Measurements from ENCODE around the gene NFIA. TPM values are rescaled to one million over a fixed set of nuclear protein-coding genes. Genes with fewer than 3 reads are reported as not detected.

NFIA gene
- total RNA-seq, 1 experiment from 2014 or later: 65.4 TPM

- H3K4me3 ChIP-seq (ENCODE audit: low read depth, low read length, poor library complexity, severe bottlenecking): no peak overlapping the region
- intact Hi-C loops (cut with micrococcal nuclease; ENCODE audit: unreplicated experiment): no loop called here
- peaks cover 20% of the 10 kb centered on the region for H3K4me1 ChIP-seq (ENCODE audit: insufficient read depth, low read length, poor library complexity, severe bottlenecking)
- TF ChIP-seq CTCF (conservative IDR thresholded peaks at IDR 0.05; ENCODE audit: low read depth, low read length) (no peak), EZH2 (IDR thresholded peaks at IDR 0.05; ENCODE audit: borderline replicate concordance, low read depth, low read length, poor library complexity, severe bottlenecking) (no peak)
- no peak for DNase-seq (ENCODE audit: low spot score)
- CTCF ChIA-PET: no interaction called here
- H3K27ac ChIP-seq (ENCODE audit: low read depth, low read length, poor library complexity, severe bottlenecking): no peak overlapping the region
- H3K36me3 ChIP-seq (ENCODE audit: insufficient read depth, low read length, poor library complexity, severe bottlenecking): no peaks in the 10 kb centered on the region
- no peaks in the 10 kb centered on the region for H3K9me3 ChIP-seq (ENCODE audit: low read depth, low read length, poor library complexity, severe bottlenecking)
- no peaks in the 10 kb centered on the region for H3K27me3 ChIP-seq (replicated peaks; ENCODE audit: insufficient read depth, low read depth, low read length, poor library complexity)
- POLR2A ChIA-PET (ENCODE audit: low non-redundant PET): no interaction called here
- no TSS peak for BruUV-seq (replicated peaks)
These were observed 131.1 kb downstream of the NFIA start for GRCh38 chr1:61213245-61214011.

GRCh38 chr1:61215119-61215518 is 132.8 kb downstream of the NFIA start:
- POLR2A ChIA-PET (ENCODE audit: low non-redundant PET): no interaction called here

GRCh38 chr1:61215676-61216289 is 133.4 kb downstream of the NFIA start:
- POLR2A ChIA-PET (ENCODE audit: low non-redundant PET): no interaction called here
- Histone ChIP-seq H3K4me3 (ENCODE audit: low read depth, low read length, poor library complexity, severe bottlenecking) (no peak overlapping the region), H3K27me3 (replicated peaks; ENCODE audit: insufficient read depth, low read depth, low read length, poor library complexity) (no peaks in the 10 kb centered on the region), H3K9me3 (ENCODE audit: low read depth, low read length, poor library complexity, severe bottlenecking) (no peaks in the 10 kb centered on the region), H3K27ac (ENCODE audit: low read depth, low read length, poor library complexity, severe bottlenecking) (no peak overlapping the region), H3K36me3 (ENCODE audit: insufficient read depth, low read length, poor library complexity, severe bottlenecking) (no peaks in the 10 kb centered on the region), H3K4me1 (ENCODE audit: insufficient read depth, low read length, poor library complexity, severe bottlenecking) (peaks cover 18% of the 10 kb centered on the region)
- CTCF ChIA-PET: no interaction called here
- BruUV-seq (replicated peaks): no TSS peak
- intact Hi-C loops (cut with micrococcal nuclease; ENCODE audit: unreplicated experiment): no loop called here
- no peak for DNase-seq (ENCODE audit: low spot score)
- TF ChIP-seq EZH2 (IDR thresholded peaks at IDR 0.05; ENCODE audit: borderline replicate concordance, low read depth, low read length, poor library complexity, severe bottlenecking): no peak

More at GRCh38 chr1:61215119-61215518, 132.8 kb downstream of the NFIA start:
- no peak overlapping the region for H3K4me3 ChIP-seq (ENCODE audit: low read depth, low read length, poor library complexity, severe bottlenecking)
- intact Hi-C loops (cut with micrococcal nuclease; ENCODE audit: unreplicated experiment): no loop called here
- DNase-seq (ENCODE audit: low spot score): no peak
- no peak for TF ChIP-seq CTCF (conservative IDR thresholded peaks at IDR 0.05; ENCODE audit: low read depth, low read length)
- no peak for TF ChIP-seq EZH2 (IDR thresholded peaks at IDR 0.05; ENCODE audit: borderline replicate concordance, low read depth, low read length, poor library complexity, severe bottlenecking)
- peaks cover 18% of the 10 kb centered on the region for H3K4me1 ChIP-seq (ENCODE audit: insufficient read depth, low read length, poor library complexity, severe bottlenecking)
- H3K36me3 ChIP-seq (ENCODE audit: insufficient read depth, low read length, poor library complexity, severe bottlenecking): no peaks in the 10 kb centered on the region
- CTCF ChIA-PET: no interaction called here
- no TSS peak for BruUV-seq (replicated peaks)
- no peaks in the 10 kb centered on the region for H3K9me3 ChIP-seq (ENCODE audit: low read depth, low read length, poor library complexity, severe bottlenecking)
- no peaks in the 10 kb centered on the region for H3K27me3 ChIP-seq (replicated peaks; ENCODE audit: insufficient read depth, low read depth, low read length, poor library complexity)
- no peak overlapping the region for H3K27ac ChIP-seq (ENCODE audit: low read depth, low read length, poor library complexity, severe bottlenecking)
